GM18868 (cell line): ENCODE results near the gene ANTXR1.
"Not testable (repeated sequence)": the region's sequence is repeated elsewhere in the genome, so short reads cannot be mapped to it uniquely, and the experiment has no call there.

Experiments
- ATAC-seq: cut with Tn5 transposase; IDR thresholded peaks from one replicate; pipeline ENCODE4 v1.9.1; 2021; ENCODE audit warnings: mild to moderate bottlenecking, moderate library complexity; ENCODE audit not compliant: unreplicated experiment

Gene ANTXR1

DNA sequence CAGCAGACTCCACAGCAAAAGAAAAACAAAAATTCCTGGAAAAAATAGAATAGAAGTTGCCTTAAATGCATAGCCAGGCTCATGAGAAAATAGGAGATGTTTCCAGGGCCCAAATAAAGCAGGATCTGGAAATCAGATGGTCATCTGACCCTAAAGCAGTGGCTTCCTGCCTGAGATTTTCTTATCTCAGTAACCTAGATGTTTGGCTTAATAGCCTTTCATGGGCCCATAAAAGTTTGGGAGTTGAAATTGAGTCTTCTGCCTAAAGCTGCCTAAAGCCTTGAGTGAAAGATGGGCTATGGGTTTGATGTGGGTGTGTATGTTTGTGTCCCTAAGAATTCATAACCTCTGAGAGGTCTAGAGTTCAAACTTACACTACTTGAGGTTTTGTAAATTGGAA, 149.1 kb downstream of the ANTXR1 start:
- ATAC-seq = no peak

- no peak for ATAC-seq
These were observed 150.1 kb downstream of the ANTXR1 start for GRCh38 chr2:69163109-69163508.

DNA sequence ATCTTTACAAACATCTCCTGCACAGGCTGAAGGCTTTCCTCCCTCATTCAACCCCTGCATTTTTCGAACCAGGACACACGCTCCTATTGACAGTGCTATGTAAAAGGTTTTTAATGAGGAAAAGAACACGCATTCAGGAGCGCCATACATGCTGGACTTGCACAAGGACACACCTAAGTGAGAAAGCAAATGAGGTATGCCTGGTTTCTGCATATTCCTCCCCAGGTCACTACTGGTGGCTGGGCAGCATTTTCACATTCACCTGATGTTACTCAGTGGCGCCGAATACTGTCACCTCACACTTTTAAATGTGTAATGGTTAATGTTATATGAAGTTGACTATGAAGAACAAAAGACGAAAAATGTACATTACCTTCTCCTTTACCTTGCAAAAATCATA, 150.6 kb downstream of the ANTXR1 start:
- no peak for ATAC-seq

GRCh38 chr2:69164061-69164778, 151.2 kb downstream of the ANTXR1 start:
- no peak for ATAC-seq

DNA sequence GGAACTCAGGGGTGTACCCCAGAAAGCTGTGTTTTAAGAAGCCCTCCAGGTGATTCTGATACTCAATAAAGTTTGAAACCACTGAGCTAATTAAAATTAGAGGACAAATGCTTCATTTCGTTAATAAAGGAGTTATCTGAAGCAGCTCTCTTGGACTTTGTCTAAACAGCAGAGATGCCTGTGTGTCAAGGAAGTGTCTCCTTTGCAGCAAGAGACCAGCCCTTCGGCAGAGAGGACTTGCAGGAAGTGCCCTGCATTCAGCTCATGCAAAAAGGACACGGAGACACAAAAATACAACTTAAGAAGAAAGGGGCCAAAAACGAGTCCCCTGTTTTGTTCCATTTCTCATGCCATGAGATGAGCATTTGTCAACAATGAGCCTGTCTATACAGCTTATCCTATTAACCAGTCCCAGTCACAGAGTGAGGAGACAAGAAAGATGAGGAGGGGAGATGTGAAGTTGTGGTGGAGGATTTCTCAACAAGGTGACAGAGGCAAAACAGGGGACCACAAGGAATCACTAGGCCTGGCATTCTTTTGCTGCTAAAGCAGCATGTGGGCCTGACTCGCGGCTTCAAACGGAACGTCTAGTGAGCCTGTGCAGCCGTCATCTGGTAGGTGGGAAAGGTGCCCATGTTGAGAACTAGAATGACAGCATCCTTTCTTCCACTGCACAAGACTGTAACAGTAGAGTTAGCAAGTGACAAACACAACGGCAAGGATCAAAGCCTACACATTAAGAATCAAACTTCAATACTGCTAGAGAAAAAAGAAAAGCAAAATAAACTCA, 152.3 kb downstream of the ANTXR1 start:
- ATAC-seq = no peak

DNA sequence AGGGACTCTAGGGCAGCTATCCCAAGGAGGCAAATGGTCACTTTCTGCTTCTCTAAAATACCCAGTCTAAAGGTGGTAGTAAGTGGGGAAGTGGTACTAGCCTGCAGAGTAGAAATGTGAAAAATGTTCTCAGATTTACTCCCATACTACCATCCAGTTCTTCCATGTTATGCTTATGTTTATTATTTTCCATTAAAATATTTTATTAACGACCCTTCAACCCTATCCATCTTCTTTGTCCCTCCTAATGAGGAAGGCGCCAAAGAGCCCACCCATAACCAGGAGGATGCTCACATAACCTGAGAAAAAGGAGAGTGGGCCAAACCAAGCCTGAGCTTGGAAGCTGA, 153.5 kb downstream of the ANTXR1 start:
- ATAC-seq = no peak

DNA sequence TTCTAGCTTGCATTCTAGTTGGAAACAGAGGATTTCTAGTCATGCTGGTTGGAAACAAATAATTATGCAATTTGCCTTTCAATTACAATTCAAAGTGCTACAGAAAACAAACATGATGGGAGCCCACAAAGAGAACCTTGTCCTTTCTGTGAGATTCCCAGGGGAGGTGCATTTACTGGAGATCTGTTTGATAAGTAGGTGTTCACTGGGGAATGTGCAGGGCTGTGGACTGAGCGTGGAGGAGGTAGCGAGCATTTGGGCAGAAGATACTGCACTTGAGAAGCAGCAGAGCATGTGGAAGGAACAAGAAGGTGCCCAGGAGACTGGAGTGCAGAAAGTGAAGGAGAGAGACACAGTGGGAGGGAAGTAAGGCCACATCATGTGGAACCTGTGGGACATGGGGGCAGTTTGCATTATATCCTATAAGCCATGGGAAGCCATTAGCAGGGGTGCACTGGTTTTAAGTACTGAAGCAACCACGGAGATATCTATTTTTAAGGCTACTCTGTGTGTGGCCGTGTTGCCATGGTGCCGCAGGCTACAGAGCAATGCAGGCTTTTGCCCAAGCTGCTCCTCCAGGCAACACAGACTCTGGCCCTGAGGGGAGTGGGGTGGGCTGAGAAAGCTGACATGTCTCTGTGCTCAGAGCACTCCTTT, 154.0 kb downstream of the ANTXR1 start:
- no peak for ATAC-seq

DNA sequence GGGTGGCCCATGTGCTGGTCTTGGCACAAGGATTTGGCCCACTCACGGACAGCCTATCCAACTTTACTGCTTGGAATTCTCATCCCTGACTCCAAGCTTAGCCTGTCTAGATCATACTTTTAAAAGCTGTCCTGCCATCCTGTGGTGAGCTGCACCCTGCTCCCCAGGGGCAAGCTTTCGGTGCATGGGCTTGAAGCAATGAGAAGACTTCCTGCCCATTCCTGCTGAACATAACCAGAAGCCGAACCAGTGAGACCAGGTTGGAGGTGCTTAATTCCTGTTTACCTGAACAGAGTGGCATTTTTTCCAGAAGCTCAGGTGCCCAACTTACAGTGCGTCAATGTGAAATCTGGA, 154.5 kb downstream of the ANTXR1 start:
- ATAC-seq = no peak

- ATAC-seq = no peak
These were observed 155.3 kb downstream of the ANTXR1 start for GRCh38 chr2:69168144-69168813.

GRCh38 chr2:69168950-69169654, 156.1 kb downstream of the ANTXR1 start:
- ATAC-seq = no peak

GRCh38 chr2:69169655-69170389, 156.8 kb downstream of the ANTXR1 start:
- no peak for ATAC-seq

GRCh38 chr2:69170661-69171060, 157.7 kb downstream of the ANTXR1 start:
- ATAC-seq = no peak

DNA sequence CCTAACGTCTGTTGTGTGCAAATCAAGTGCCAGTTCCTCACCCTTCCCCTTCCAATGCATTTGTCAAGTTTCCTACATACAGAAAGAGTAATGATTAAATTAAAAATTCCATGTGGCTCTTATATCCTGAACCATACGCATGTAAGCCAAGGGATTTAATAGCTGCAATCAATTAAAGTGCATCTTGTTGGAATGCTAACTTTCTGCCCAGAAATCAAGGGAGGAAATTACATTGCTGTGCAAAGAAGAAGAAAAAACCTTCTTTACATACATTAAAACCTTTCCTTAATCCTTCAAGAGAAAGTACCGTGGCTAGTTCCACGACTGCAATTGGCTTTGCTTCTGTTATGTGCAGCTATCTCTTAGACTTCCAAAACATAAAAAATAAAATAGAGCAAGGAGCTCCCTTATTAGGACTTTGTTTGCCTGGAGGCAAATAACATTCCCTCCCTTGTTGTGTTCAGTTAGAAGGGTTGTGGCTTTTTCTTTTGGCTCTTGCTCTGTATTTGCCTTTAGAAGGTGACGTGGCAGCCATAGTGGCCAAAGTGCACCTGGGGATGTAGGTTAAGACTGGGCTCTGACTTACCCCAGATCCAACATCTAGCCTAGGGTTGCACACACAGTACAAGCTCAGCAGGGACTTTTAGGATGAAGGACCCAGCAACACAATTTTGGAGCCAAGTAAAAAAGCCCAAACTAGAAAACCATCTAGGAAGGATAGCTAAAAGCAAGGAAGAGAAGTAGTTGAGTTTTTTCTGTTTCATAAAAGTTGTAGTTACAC, 158.3 kb downstream of the ANTXR1 start:
- no peak for ATAC-seq

- ATAC-seq = no peak
These were observed 159.0 kb downstream of the ANTXR1 start for GRCh38 chr2:69171897-69172525.

GRCh38 chr2:69173706-69174105, 160.7 kb downstream of the ANTXR1 start:
- no peak for ATAC-seq

- ATAC-seq = not testable (repeated sequence)
These were observed 161.2 kb downstream of the ANTXR1 start for GRCh38 chr2:69174211-69174610.

- no peak for ATAC-seq
These were observed 163.1 kb downstream of the ANTXR1 start for GRCh38 chr2:69175790-69176715.
